NCI-H1105 (cell line): ENCODE data around the gene PRKCD.
"Not testable (repeated sequence)": the region's sequence is repeated elsewhere in the genome, so short reads cannot be mapped to it uniquely, and the experiment has no call there.

Experiments
- DNase-seq: peaks from one replicate; lab custom pipeline; 2025; lab: John Stamatoyannopoulos, UW

PRKCD gene

DNA sequence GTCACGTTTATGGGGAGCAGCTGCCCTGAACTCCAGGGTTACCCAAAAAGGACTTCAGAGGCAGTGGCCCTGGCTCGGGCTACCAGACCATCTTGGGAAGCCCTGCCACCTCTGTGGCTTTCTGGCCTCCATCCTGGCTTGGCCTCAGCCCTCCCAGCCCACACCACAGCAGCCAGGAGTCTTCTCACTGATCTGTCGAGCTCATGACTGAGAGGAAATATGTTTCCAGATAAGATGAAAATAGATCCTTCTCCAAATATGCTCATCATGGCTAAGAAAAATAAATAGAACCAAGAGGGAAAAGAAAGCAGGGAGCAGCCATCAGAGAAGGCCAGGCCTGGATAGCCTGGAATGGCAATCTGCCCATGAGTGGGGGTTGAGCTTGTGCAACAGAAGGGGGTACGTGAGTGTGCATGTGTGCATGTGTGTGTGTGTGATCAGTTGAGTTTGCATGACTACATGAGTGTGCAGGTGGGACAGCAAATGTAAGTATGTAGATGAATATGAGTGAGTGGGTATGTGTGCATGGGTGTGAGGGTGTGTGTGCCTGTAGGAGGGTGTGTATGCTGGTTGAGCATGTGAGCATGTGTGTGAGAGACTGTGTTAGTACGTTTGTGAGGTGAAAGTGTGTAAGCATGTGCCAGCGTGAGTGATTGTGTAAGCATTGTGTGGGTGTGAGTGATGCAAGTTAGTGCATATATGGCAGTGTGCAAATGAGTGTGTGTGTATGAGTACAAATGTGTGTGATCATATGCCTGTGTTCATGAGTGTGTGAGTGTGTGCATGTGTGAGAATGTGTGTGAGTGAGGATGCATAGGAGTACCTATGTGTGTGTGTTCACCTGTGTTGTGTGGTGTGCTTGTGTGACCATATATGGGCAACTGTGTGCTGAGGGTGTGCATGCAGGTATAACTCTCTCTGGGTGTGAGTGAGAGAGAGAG, 20.8 kb upstream of the PRKCD start:
- DNase-seq = no peak

DNA sequence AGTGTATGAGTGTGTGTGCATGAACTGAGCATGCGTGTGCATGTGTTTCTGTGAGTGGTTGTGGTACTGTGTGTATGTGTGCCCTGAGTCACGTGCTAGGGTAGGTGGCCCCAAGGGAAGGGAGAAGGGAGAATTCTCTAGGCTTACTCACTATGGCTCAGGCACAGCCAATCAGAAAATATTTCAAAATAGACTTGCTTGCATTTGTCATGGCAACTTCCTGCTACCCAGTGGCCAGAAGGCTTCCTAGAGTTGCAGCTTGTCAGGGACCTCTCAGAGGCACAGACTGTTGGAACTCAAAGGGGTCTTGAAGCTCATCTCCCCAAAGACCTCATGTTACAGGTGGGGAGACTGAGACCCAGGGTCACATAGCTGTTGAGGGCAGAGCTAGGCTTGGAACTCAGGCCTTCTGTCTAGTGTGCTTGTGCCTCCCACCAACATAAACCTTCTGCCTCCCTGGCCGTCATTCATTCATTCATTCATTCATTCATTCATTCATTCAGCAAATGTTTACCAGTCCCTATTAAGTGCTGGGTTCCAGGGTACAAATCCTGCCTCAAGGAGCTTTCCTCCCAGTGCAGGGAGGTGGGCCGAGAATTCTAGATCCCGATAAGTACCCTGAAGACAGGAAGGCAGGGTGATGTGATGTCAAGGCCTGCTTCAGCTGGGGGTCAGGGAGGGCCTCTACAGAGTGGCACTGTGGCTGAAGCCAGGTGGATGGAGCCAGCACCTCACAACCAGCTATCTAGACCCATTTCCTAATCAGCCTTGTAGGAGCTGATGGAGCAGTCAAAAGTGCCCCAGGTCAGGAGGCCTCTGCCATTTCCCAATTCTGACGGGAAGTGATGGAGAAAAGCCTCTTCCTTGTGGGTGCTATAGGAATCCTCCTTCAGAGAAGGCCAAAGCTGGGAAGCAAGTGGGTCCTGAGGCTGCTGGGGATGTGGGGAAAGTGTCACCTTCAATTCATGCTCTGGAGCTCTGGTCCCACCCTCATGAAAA, 19.9 kb upstream of the PRKCD start:
- DNase-seq = no peak

- DNase-seq = no peak
Measured at GRCh38 chr3:53142986-53143385, 18.0 kb upstream of the PRKCD start.

DNA sequence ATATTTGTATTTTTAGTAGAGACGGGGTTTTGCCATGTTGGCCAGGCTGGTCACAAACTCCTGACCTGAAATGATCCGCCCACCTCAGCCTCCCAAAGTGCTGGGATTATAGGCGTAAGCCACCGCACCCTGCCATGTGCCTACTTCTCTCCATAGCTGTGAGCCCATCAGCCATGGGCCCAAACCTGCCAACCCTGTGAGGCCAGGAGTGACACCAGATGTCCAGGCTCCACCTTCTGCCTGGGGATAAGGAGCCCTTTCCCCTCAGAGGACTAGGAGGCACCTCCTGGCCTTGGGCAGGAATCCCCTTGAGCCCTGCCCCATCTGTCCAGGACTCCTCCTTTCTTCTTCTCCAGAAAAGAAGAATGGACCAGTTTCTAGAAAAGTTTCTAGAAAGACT, 16.6 kb upstream of the PRKCD start:
- no peak for DNase-seq

DNA sequence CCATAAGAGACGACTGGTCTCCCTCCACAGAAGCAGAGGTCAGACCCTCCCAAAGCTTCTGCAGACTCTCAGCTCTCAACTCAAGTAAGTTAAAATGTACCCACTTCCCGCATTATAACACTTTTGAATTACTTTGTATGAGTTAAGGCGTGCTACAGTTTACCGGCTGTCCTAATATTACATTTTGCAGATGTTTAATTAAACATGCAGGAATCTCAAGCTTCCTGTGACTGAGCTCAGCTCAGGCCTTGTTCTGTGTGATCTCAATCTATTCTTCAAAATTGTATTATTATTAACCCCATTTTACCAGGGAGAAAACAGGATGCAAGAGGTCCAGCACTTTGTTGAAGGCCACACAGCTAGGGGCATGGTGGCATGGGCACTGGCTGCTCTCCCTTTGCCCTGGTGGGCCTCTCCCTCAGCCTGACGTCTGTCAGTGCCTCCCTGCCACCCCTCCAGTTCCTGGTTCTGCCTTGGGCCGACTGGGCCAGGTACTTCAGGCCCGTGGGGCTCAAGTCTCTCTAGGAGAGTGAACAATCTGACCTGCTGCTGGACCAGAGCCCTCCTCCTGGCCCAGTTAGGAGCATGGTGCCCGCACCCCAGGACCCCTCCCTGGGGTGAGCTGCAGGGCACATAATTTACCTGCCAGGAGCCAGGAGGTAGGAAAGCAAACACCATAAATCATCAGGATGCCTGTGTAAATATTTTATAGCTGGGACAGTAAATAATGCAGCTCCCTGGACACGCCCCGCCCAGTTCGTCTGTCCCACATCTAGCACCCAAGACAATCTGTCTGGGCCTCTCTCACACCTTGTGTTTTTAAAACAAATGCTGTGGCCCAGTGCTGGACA, 15.9 kb upstream of the PRKCD start:
- no peak for DNase-seq

- no peak for DNase-seq
Measured at GRCh38 chr3:53145713-53146080, 15.3 kb upstream of the PRKCD start.

DNA sequence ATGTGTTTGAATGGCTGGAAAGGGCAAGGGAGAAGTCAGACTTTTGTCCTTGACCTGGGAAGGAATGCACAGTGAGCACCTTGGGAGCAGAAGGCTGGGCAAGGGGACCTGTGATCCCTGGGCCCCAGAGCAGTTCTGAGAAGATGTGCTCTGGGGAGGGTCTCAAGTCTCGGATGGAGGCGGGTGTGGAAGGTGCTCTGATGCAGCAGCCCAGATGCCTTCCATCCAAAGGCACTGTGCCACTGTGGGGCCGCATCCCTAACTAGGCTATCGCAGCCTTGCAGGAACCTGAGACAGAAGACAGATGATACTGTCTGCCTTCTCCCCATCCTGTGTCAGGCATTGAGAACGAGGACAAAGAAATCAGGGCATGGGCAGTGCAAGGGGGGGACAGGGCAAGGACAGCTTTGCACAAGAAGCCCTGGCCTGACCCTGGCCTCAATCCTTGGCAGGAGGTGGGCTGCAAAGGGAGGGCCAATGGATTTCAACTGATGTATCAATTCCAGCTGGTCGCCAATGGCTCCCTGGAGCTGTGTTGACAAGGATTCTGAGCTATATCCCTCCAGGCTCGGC, 14.6 kb upstream of the PRKCD start:
- no peak for DNase-seq

- DNase-seq = no peak
Measured at GRCh38 chr3:53147151-53147902, 13.7 kb upstream of the PRKCD start.

DNA sequence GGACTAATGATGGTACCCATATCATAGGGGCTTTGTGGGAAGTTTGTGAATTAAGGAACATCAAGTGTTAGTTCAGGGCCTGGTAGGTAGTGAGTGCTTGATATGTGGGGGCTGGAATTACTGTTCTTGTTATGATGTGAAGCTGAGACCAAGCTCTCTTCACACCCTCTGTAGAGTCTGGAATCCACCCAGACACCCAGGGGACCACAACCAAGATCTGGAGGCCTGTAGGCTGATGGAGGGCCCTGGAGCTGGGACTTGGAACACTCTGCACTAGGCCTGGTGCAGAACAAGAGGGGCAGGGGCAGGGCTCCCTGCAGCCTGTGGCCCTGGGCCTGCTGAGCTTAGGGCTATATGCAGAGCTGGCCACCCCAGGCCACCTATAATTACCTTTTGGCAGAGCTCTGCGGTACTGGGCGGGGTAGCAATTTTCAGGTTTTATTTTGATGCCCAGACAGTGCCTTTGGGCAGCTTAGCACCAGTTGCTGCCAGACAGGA, 13.1 kb upstream of the PRKCD start:
- no peak for DNase-seq

DNA sequence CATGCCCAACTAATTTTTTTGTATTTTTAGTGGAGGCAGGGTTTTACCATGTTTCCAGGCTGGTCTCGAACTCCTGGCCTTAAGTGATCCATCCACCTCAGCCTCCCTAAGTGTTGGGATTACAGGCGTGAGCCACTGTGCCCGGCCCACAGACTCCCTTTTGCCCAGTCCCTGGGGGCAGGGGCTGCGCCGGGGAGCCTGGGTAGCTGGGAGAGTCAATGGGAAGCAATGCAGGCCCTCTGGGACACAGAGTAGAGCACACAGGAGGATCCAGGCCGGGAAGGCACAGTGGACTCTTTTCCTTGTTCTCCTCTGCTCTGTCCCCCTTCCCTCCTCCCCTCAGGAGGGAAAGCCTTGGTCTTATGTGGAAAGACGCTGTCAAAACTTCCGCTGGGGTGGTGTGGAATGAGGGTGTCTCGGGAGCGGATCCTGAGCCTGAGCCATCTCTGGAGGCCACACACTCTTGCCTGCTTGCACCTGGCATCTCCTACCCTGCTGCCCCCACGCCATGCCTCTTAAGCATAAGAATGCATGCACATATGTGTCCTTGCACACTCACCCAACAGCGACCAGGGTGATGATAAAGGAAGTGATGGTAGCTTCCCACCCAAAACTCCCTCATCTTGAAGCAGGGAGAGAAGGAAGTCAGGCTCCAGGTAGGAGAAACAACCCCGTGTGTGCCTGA, 11.9 kb upstream of the PRKCD start:
- DNase-seq = no peak

DNA sequence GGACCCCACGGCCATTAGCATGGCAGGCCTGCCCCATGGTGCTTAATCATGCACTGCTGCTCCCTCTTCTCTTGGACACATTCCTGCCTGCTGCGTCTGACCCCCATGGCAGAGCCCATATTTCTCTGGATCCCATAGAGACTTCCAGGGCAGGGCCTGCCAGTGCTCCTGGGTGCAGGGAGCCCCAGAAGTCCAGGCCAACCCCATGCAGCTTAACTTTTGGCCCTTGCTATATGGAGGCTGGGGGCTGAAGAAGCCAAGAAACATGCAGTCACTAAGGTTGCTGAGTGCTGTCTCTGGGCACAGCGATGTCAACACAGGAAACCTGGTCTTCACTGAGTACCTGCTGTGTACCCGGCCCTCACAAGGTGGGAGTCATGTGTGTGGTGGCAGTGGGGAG, 11.3 kb upstream of the PRKCD start:
- no peak for DNase-seq

- DNase-seq = no peak
Measured at GRCh38 chr3:53150247-53151085, 10.5 kb upstream of the PRKCD start.

- DNase-seq = not testable (repeated sequence)
Measured at GRCh38 chr3:53151086-53151438, 9.9 kb upstream of the PRKCD start.

- DNase-seq = no peak
Measured at GRCh38 chr3:53151465-53151864, 9.5 kb upstream of the PRKCD start.

- DNase-seq = no peak
Measured at GRCh38 chr3:53151870-53152660, 8.9 kb upstream of the PRKCD start.

DNA sequence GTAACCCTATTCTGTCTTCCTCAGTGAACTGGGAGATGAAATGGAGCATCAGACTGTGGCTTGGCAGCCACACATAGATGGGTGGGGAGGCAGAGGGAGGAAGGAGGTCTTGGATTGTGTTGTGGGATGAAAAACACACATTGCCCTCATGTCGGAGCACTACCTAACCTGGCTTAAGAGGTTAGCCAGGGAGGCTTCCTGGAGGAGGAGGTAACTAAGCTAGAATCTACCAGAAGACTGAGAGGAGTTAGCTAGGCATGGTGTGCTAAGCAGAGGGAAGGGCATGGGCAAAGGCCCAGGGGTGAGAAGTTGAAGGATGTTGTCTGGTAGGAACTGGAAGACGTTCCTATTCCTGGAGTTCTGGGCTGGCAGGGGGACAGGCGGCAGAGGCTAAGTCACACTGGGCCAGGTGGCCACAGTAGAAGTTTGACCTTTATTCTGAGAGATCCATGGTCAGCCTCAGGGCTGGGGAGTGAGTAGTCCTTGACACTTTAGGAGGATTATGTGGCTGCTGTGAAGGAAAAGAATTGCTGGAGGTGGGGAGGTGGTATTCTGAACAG, 7.7 kb upstream of the PRKCD start:
- no peak for DNase-seq

GRCh38 chr3:53153980-53154379, 7.0 kb upstream of the PRKCD start:
- DNase-seq = no peak

DNA sequence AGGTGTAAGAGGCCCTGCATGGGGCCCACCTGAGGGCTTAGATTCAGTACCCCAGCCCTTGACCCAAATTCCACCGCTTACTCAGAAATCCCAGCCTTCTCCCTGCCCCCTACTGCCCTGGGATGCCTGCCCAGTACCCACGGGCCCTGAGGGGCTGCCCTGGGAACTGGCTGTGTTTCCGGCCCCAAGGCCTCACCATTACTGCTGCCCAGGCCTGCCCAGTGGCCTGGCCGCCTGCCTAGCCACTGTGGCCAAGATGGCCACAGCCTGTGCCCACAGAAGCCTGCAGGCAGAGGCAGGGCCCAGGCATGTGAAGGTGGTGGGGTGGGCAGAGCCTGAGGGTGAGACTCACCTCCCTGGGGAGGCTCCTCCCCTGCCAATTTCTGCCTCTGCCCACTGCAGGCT, 6.1 kb upstream of the PRKCD start:
- DNase-seq = no peak
